ENCODE data around the gene KRTAP12-2.

KRTAP12-2 gene

GRCh38 chr21:44666401-44667320 lies at the start of gene KRTAP12-2:
TSS of gene KRTAP12-2 (minus strand) at chr21:44666927. CDS start at chr21:44666886, 41 bp downstream.
- DNase-seq, result no peak

GRCh38 chr21:44714905-44715304 lies 48.2 kb upstream of the KRTAP12-2 start:
- DNase-seq, result no peak

- no peak for DNase-seq
These were observed 47.1 kb upstream of the KRTAP12-2 start for GRCh38 chr21:44713846-44714245.

GRCh38 chr21:44713130-44713529 lies 46.4 kb upstream of the KRTAP12-2 start:
- no peak for DNase-seq

- DNase-seq, result no peak
These were observed 45.7 kb upstream of the KRTAP12-2 start for GRCh38 chr21:44712203-44713028.

- no peak for DNase-seq
These were observed 44.8 kb upstream of the KRTAP12-2 start, which contains the start of gene TSPEAR for GRCh38 chr21:44711327-44712202. TSS of gene TSPEAR (minus strand) at chr21:44711572. CDS start at chr21:44711514, 58 bp downstream.

- DNase-seq, result no peak
These were observed 44.1 kb upstream of the KRTAP12-2 start for GRCh38 chr21:44710756-44711326.

GRCh38 chr21:44710294-44710665 lies 43.6 kb upstream of the KRTAP12-2 start:
- no peak for DNase-seq

- DNase-seq, result peak; percentile 26
These were observed 42.9 kb upstream of the KRTAP12-2 start for GRCh38 chr21:44709426-44710293.

- DNase-seq, result no peak
These were observed 42.2 kb upstream of the KRTAP12-2 start for GRCh38 chr21:44708866-44709425.

GRCh38 chr21:44708213-44708865 lies 41.6 kb upstream of the KRTAP12-2 start:
- DNase-seq, result no peak

GRCh38 chr21:44706706-44707581 lies 40.2 kb upstream of the KRTAP12-2 start:
- DNase-seq, result no peak

- DNase-seq, result no peak
These were observed 39.4 kb upstream of the KRTAP12-2 start for GRCh38 chr21:44706026-44706705.

- no peak for DNase-seq
These were observed 37.9 kb upstream of the KRTAP12-2 start for GRCh38 chr21:44704636-44705001.

- DNase-seq, result no peak
These were observed 37.3 kb upstream of the KRTAP12-2 start for GRCh38 chr21:44703731-44704635.

GRCh38 chr21:44702973-44703730 lies 36.4 kb upstream of the KRTAP12-2 start:
- no peak for DNase-seq
